Activated CD8-positive, alpha-beta memory T cell treated with anti-CD3 and anti-CD28 coated beads, Interleukin-2, amount 50 U/mL, for 48 hours (primary cell): ENCODE measurements around the gene SLC22A16.
"Not testable (repeated sequence)": the region's sequence is repeated elsewhere in the genome, so short reads cannot be mapped to it uniquely, and the experiment has no call there.

Experiments
- DNase-seq: peaks from one replicate; pipeline ENCODE4 v3.0.0-alpha.2; 2020

SLC22A16 gene

GRCh38 chr6:110476046-110476849 is at the start of gene SLC22A16:
TSS of gene SLC22A16 (minus strand) at chr6:110476613. CDS start at chr6:110476574, 39 bp downstream.
- DNase-seq = no peak

GRCh38 chr6:110525001-110525400 is 48.6 kb upstream of the SLC22A16 start:
- no peak for DNase-seq

- DNase-seq = no peak
Observed at GRCh38 chr6:110524305-110524704, 47.9 kb upstream of the SLC22A16 start.

- DNase-seq = no peak
Observed at GRCh38 chr6:110523451-110524021, 47.1 kb upstream of the SLC22A16 start.

GRCh38 chr6:110522427-110522826 is 46.0 kb upstream of the SLC22A16 start:
- DNase-seq = no peak

GRCh38 chr6:110520992-110521543 is 44.7 kb upstream of the SLC22A16 start:
- no peak for DNase-seq

- no peak for DNase-seq
Observed at GRCh38 chr6:110520209-110520965, 44.0 kb upstream of the SLC22A16 start.

GRCh38 chr6:110517601-110518281 is 41.3 kb upstream of the SLC22A16 start:
- DNase-seq = no peak

- DNase-seq = no peak
Observed at GRCh38 chr6:110517034-110517433, 40.6 kb upstream of the SLC22A16 start.

GRCh38 chr6:110514818-110515217 is 38.4 kb upstream of the SLC22A16 start:
- DNase-seq = no peak

- no peak for DNase-seq
Observed at GRCh38 chr6:110512991-110513390, 36.6 kb upstream of the SLC22A16 start.

GRCh38 chr6:110512549-110512948 is 36.1 kb upstream of the SLC22A16 start:
- DNase-seq = not testable (repeated sequence)

- no peak for DNase-seq
Observed at GRCh38 chr6:110511401-110511800, 35.0 kb upstream of the SLC22A16 start.

- DNase-seq = no peak
Observed at GRCh38 chr6:110509617-110510241, 33.3 kb upstream of the SLC22A16 start.

- DNase-seq = not testable (repeated sequence)
Observed at GRCh38 chr6:110504891-110505290, 28.5 kb upstream of the SLC22A16 start.

- DNase-seq = no peak
Observed at GRCh38 chr6:110495949-110496348, 19.5 kb upstream of the SLC22A16 start.

- no peak for DNase-seq
Observed at GRCh38 chr6:110493253-110493800, 16.9 kb upstream of the SLC22A16 start.

GRCh38 chr6:110492584-110492983 is 16.2 kb upstream of the SLC22A16 start:
- no peak for DNase-seq

GRCh38 chr6:110491644-110492317 is 15.4 kb upstream of the SLC22A16 start:
- DNase-seq = no peak

GRCh38 chr6:110491299-110491643 is 14.9 kb upstream of the SLC22A16 start:
- no peak for DNase-seq

GRCh38 chr6:110490110-110490509 is 13.7 kb upstream of the SLC22A16 start:
- DNase-seq = no peak
